ENCODE results near the gene MBD4. TPM values are rescaled to one million over a fixed set of nuclear protein-coding genes. Genes with fewer than 3 reads are reported as not detected.

MBD4 gene
- total RNA-seq, 3 donors from 2014 or later = 40.4 to 47.0 (median 45.3) TPM

DNA sequence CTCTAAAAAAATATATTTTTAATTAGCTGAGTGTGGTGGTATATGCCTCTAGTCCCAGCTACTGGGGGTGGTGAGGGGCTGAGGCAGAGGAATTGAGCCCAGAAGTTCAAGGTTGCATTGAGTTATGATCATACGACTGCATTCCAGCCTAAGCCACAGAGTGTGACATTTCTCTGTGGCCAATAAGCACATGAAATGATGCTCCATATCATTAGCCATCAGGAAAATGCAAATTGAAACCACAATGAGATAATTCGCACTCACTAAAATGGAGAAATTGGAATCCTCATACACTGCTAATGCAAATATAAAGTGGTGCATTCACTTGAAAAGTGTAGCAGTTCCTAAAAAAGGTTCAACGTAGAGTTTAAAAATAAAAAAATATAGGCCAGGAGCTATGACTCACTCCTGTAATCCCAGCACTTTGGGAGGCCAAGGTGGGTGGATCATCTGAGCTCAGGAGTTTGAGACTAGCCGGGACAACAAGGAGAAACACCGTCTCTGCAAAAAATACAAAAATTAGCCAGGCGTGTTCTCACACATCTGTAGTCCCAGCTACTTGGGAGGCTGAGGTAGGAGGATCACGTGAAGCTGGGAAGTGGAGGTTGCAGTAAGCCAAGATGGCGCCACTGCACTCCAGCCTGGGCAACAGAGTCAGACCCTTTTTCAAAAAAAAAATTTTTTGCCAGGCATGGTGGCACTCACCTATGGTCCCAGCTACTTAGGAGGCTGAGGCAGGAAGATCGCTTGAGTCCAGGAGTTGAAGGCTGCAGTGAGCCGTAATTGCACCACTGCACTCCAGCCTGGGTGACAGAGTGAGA is 35.4 kb upstream of the MBD4 start:
- ATAC-seq (no peak), DNase-seq (no peak)
- H3K27me3 Mint-ChIP-seq (ENCODE audit: low read depth) = no peaks in the 10 kb centered on the region
- H3K36me3 Mint-ChIP-seq (ENCODE audit: insufficient read depth) = peaks cover 15% of the 10 kb centered on the region
- no peaks in the 10 kb centered on the region for H3K4me1 Mint-ChIP-seq (ENCODE audit: low read depth)
- no peak overlapping the region for H3K4me3 Mint-ChIP-seq
- no peaks in the 10 kb centered on the region for H3K9me3 Mint-ChIP-seq

DNA sequence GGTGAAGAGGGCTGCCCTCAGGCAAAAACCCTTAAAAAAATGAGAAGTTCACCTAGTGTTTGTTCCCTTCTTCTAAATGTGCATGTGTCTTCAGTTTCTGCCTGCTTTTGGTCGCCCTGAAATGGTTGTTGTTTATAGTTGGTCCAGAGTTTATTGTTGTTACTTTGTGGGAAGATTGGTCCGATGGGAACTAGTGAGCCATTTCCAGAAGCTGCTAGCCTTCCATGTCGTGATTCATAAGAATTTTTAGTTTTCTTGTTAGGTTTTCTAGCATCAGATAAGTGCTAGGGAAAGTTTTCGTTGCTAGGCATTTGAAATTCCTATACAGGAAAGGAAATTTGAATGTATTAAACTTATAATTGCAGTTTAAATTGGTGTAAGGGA is 34.0 kb upstream of the MBD4 start:
- H3K27me3 Mint-ChIP-seq (ENCODE audit: low read depth) = no peaks in the 10 kb centered on the region
- no peaks in the 10 kb centered on the region for H3K9me3 Mint-ChIP-seq
- ATAC-seq = no peak

DNA sequence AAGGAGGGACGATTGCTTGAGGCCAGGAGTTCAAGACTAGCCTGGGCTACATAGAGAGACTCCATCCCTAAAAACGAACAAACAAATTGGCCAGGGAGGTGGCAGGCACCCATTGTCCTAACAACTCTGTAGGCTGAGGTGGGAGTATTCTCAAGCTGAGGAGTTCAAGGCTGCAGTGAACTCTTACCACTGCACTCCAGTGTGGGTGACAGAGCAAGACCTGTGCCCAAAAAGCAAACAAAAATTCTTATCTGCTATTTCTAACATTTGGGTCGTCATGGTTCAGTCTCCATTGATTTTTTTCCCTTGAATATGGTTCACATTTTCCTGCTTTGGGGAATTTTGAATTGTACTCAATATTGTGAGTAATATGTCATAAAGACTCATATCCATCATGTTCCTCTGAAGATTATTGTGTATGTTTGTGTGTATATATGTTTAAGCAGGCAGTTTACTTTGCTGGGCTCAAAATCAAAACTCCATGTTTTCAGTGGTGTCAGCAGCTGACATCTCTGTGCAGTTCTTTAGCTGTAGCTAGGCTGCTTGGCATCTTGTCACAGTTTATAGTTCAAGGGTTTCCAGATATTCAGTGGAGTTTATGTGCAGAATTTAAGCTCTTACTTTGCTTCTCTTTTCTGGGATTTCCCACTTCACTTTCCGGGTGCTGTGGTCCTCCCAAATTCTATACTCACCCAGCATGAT is 33.5 kb upstream of the MBD4 start:
- H3K4me3 Mint-ChIP-seq = no peak overlapping the region
- no peak for ATAC-seq
- H3K36me3 Mint-ChIP-seq (ENCODE audit: insufficient read depth) = peaks cover 21% of the 10 kb centered on the region

More for the DNA sequence above, 34.0 kb upstream of the MBD4 start:
- DNase-seq = no peak
- peaks cover 21% of the 10 kb centered on the region for H3K36me3 Mint-ChIP-seq (ENCODE audit: insufficient read depth)
- H3K4me3 Mint-ChIP-seq = no peak overlapping the region
- H3K4me1 Mint-ChIP-seq (ENCODE audit: low read depth) = peaks cover 8% of the 10 kb centered on the region

GRCh38 chr3:129470861-129471260 is 31.1 kb upstream of the MBD4 start:
- Mint-ChIP-seq H3K4me3 (no peak overlapping the region), H3K9me3 (no peaks in the 10 kb centered on the region), H3K4me1 (ENCODE audit: low read depth) (peaks cover 8% of the 10 kb centered on the region), H3K27me3 (ENCODE audit: low read depth) (no peaks in the 10 kb centered on the region), H3K36me3 (ENCODE audit: insufficient read depth) (peaks cover 10% of the 10 kb centered on the region)
- ATAC-seq (no peak), DNase-seq (no peak)

More for the DNA sequence above, 33.5 kb upstream of the MBD4 start:
- no peaks in the 10 kb centered on the region for H3K27me3 Mint-ChIP-seq (ENCODE audit: low read depth)
- H3K4me1 Mint-ChIP-seq (ENCODE audit: low read depth) = peaks cover 8% of the 10 kb centered on the region
- no peaks in the 10 kb centered on the region for H3K9me3 Mint-ChIP-seq
- no peak for DNase-seq

- H3K4me1 Mint-ChIP-seq (ENCODE audit: low read depth) = peaks cover 8% of the 10 kb centered on the region
- no peak overlapping the region for H3K4me3 Mint-ChIP-seq
- ATAC-seq (no peak), DNase-seq (no peak)
- H3K36me3 Mint-ChIP-seq (ENCODE audit: insufficient read depth) = peaks cover 13% of the 10 kb centered on the region
- no peaks in the 10 kb centered on the region for H3K27me3 Mint-ChIP-seq (ENCODE audit: low read depth)
- no peaks in the 10 kb centered on the region for H3K9me3 Mint-ChIP-seq
Measured at GRCh38 chr3:129469026-129469425, 29.3 kb upstream of the MBD4 start.

DNA sequence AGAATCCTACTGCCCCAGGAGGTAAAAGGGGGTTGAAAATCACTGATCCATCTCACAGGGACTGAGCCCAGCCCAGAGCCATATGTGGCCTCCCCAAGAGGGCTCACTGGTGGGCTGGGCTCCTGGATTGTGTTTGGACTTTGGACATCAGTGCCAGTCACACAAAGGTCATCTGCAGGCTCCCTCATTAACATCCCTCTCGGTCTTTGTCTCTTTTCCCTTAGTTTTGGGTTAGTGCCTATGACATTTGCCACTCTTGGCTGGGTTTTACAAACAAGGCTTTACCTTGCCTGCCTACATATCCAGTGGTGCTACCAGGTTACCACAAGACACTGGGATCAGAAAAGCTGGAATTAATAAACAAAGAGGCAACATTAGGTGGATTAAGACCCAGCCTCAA is 28.2 kb upstream of the MBD4 start:
- ATAC-seq (no peak), DNase-seq (no peak)
- Mint-ChIP-seq H3K9me3 (no peaks in the 10 kb centered on the region), H3K27me3 (ENCODE audit: low read depth) (no peaks in the 10 kb centered on the region), H3K4me1 (ENCODE audit: low read depth) (peaks cover 8% of the 10 kb centered on the region), H3K4me3 (no peak overlapping the region), H3K36me3 (ENCODE audit: insufficient read depth) (peaks cover 13% of the 10 kb centered on the region)

DNA sequence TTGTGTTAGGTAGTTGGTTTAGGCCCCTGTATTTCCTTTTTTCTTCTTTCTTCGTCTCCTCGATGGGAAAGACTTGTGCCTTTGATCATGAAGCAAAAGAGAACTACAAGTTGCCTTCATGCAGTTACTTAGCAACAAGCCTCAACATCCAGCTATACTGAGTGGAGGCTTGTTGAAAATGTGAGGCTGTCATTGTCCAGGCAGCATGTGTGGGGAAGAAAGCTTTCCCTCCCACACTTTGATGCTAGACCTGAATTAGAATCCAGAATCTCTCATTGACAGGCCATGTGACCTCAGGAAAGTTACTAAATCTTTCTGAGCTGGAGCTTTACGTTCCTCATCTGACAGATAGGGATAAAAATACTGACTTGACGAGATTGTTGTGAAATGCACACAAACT is 24.0 kb upstream of the MBD4 start:
- DNase-seq (no peak), ATAC-seq (no peak)
- Mint-ChIP-seq H3K9me3 (no peaks in the 10 kb centered on the region), H3K27me3 (ENCODE audit: low read depth) (no peaks in the 10 kb centered on the region), H3K36me3 (ENCODE audit: insufficient read depth) (peaks cover 8% of the 10 kb centered on the region), H3K4me1 (ENCODE audit: low read depth) (no peaks in the 10 kb centered on the region), H3K4me3 (no peak overlapping the region)

GRCh38 chr3:129463094-129463493 is 23.3 kb upstream of the MBD4 start:
- Mint-ChIP-seq H3K4me1 (ENCODE audit: low read depth) (no peaks in the 10 kb centered on the region), H3K27me3 (ENCODE audit: low read depth) (no peaks in the 10 kb centered on the region), H3K4me3 (no peak overlapping the region), H3K9me3 (no peaks in the 10 kb centered on the region), H3K36me3 (ENCODE audit: insufficient read depth) (peaks cover 8% of the 10 kb centered on the region)
- DNase-seq = no peak
- ATAC-seq = no peak

GRCh38 chr3:129462361-129462968 is 22.7 kb upstream of the MBD4 start:
- no peaks in the 10 kb centered on the region for H3K4me1 Mint-ChIP-seq (ENCODE audit: low read depth)
- ATAC-seq = no peak
- no peaks in the 10 kb centered on the region for H3K27me3 Mint-ChIP-seq (ENCODE audit: low read depth)

GRCh38 chr3:129461461-129462146 is 21.9 kb upstream of the MBD4 start:
- H3K27me3 Mint-ChIP-seq (ENCODE audit: low read depth) = no peaks in the 10 kb centered on the region
- no peaks in the 10 kb centered on the region for H3K4me1 Mint-ChIP-seq (ENCODE audit: low read depth)
- no peak for ATAC-seq
- H3K4me3 Mint-ChIP-seq = no peak overlapping the region
- no peaks in the 10 kb centered on the region for H3K9me3 Mint-ChIP-seq
- H3K36me3 Mint-ChIP-seq (ENCODE audit: insufficient read depth) = peaks cover 14% of the 10 kb centered on the region
- no peak for DNase-seq

More at GRCh38 chr3:129462361-129462968, 22.7 kb upstream of the MBD4 start:
- Mint-ChIP-seq H3K4me3 (no peak overlapping the region), H3K36me3 (ENCODE audit: insufficient read depth) (peaks cover 9% of the 10 kb centered on the region), H3K9me3 (no peaks in the 10 kb centered on the region)
- DNase-seq = no peak

DNA sequence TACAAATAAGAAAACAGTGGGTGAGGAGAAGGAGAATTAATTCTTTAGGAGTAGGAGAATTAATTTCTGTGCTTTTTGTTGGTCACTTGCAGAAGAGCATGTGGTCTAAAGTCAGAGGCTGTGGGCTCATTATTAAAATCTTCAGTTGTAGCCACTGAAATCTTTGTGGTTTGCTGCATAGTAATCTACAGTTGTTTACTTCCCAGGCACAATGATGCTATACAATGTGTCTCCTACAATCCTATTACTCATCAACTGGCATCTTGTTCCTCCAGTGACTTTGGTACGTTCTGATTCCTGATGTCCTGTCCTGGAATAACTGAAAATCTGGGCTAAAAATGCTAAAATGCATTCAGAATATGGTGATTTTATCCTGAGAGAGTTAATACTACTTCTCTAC is 21.3 kb upstream of the MBD4 start:
- H3K4me1 Mint-ChIP-seq (ENCODE audit: low read depth) = no peaks in the 10 kb centered on the region
- ATAC-seq = no peak

GRCh38 chr3:129460572-129460971 is 20.8 kb upstream of the MBD4 start:
- ATAC-seq = no peak
- H3K27me3 Mint-ChIP-seq (ENCODE audit: low read depth) = no peaks in the 10 kb centered on the region
- no peaks in the 10 kb centered on the region for H3K9me3 Mint-ChIP-seq
- no peak for DNase-seq
- no peaks in the 10 kb centered on the region for H3K4me1 Mint-ChIP-seq (ENCODE audit: low read depth)
- H3K4me3 Mint-ChIP-seq = no peak overlapping the region
- H3K36me3 Mint-ChIP-seq (ENCODE audit: insufficient read depth) = peaks cover 18% of the 10 kb centered on the region

More for the DNA sequence above, 21.3 kb upstream of the MBD4 start:
- no peaks in the 10 kb centered on the region for H3K27me3 Mint-ChIP-seq (ENCODE audit: low read depth)
- no peaks in the 10 kb centered on the region for H3K9me3 Mint-ChIP-seq
- H3K36me3 Mint-ChIP-seq (ENCODE audit: insufficient read depth) = peaks cover 14% of the 10 kb centered on the region
- H3K4me3 Mint-ChIP-seq = no peak overlapping the region
- DNase-seq = no peak

GRCh38 chr3:129460155-129460554 is 20.4 kb upstream of the MBD4 start:
- Mint-ChIP-seq H3K4me3 (no peak overlapping the region), H3K27me3 (ENCODE audit: low read depth) (no peaks in the 10 kb centered on the region), H3K9me3 (no peaks in the 10 kb centered on the region), H3K4me1 (ENCODE audit: low read depth) (no peaks in the 10 kb centered on the region), H3K36me3 (ENCODE audit: insufficient read depth) (peaks cover 18% of the 10 kb centered on the region)
- DNase-seq = no peak
- ATAC-seq = no peak

GRCh38 chr3:129453732-129454131 is 14.0 kb upstream of the MBD4 start:
- Mint-ChIP-seq H3K4me3 (no peak overlapping the region), H3K9me3 (no peaks in the 10 kb centered on the region), H3K36me3 (ENCODE audit: insufficient read depth) (peaks cover 27% of the 10 kb centered on the region), H3K27me3 (ENCODE audit: low read depth) (no peaks in the 10 kb centered on the region), H3K4me1 (ENCODE audit: low read depth) (peaks cover 5% of the 10 kb centered on the region)
- DNase-seq (no peak), ATAC-seq (no peak)

All from activated T-cell treated with anti-CD3 and anti-CD28 coated beads, Interleukin-2, amount 50 U/mL, for 4 hours (primary cell).